DND-41 (cell line): ENCODE results near the gene SCYL3.

Experiments used
- ATAC-seq: fragments of 200-7000 bp; cut with Tn5 transposase; 3 replicates; pipeline ENCODE4 v1.9.1; 2021; ENCODE audit warnings: low read depth; ENCODE audit not compliant: insufficient read depth
- DNase-seq: peaks from one replicate; pipeline ENCODE4 v3.0.0-alpha.2; 2020
- H2AFZ ChIP-seq: 2 replicates; pipeline ENCODE4 v1.6.0; 2012; ENCODE audit warnings: low read depth, low read length
- H3K27ac ChIP-seq: 2 replicates; pipeline ENCODE4 v1.5.1; 2012; ENCODE audit warnings: low read length, inconsistent platforms
- H3K27me3 ChIP-seq: fragments of 200-600 bp; sonication (generic); 2 replicates; pipeline ENCODE4 v1.6.0; 2012; ENCODE audit warnings: low read length, mild to moderate bottlenecking, inconsistent platforms; ENCODE audit not compliant: insufficient read depth, poor library complexity
- H3K36me3 ChIP-seq: 2 replicates; pipeline ENCODE4 v1.5.1; 2012; ENCODE audit warnings: low read length, inconsistent platforms; ENCODE audit not compliant: insufficient read depth
- H3K4me1 ChIP-seq: 2 replicates; pipeline ENCODE4 v1.5.1; 2012; ENCODE audit warnings: mild to moderate bottlenecking, low read length; ENCODE audit not compliant: insufficient read depth
- H3K4me2 ChIP-seq: 2 replicates; pipeline ENCODE4 v1.6.0; 2012; ENCODE audit warnings: mild to moderate bottlenecking, moderate library complexity, low read length, inconsistent platforms; ENCODE audit not compliant: insufficient read depth
- H3K4me3 ChIP-seq, 2 experiments: fragments of 200-600 bp in 1 of 2; shearing (Covaris generic) in 1 of 2; 2 replicates each; pipeline ENCODE4 v1.5.1; 2012 to 2016; ENCODE audit warnings: inconsistent platforms in 2 of 2, low read length in 2 of 2, mild to moderate bottlenecking in 2 of 2, low read depth in 1 of 2, moderate library complexity in 1 of 2
- H3K79me2 ChIP-seq: 2 replicates; pipeline ENCODE4 v1.6.0; 2012; ENCODE audit warnings: low read length, inconsistent platforms; ENCODE audit not compliant: insufficient read depth
- H3K9ac ChIP-seq: 2 replicates; pipeline ENCODE4 v1.6.0; 2012; ENCODE audit warnings: low read depth, mild to moderate bottlenecking, inconsistent platforms, low read length, moderate library complexity
- H3K9me3 ChIP-seq: 2 replicates; pipeline ENCODE4 v1.5.1; 2012; ENCODE audit warnings: low read length, moderate library complexity, mild to moderate bottlenecking, inconsistent platforms; ENCODE audit not compliant: insufficient read depth, severe bottlenecking
- H4K20me1 ChIP-seq: 2 replicates; pipeline ENCODE4 v1.6.0; 2012; ENCODE audit warnings: low read length; ENCODE audit not compliant: insufficient read depth
- CTCF ChIP-seq: IDR thresholded peaks from 2 replicates; pipeline ENCODE4 v1.5.1; 2012; ENCODE audit warnings: borderline replicate concordance, low read length, moderate library complexity, mild to moderate bottlenecking; ENCODE audit not compliant: poor library complexity, severe bottlenecking; ENCODE audit errors: extremely low read depth
- EZH2 ChIP-seq: IDR thresholded peaks from 3 replicates; pipeline ENCODE4 v1.6.1; 2012; ENCODE audit warnings: borderline replicate concordance, low read depth, mild to moderate bottlenecking, moderate library complexity, low read length, inconsistent platforms; ENCODE audit not compliant: severe bottlenecking

SCYL3 gene

GRCh38 chr1:169836198-169836597 is 57.5 kb downstream of the SCYL3 start:
- peaks cover 94% of the 10 kb centered on the region for H3K36me3 ChIP-seq
- H2AFZ ChIP-seq: no peak overlapping the region
- no peaks in the 10 kb centered on the region for H3K27me3 ChIP-seq

GRCh38 chr1:169835647-169836046 is 58.0 kb downstream of the SCYL3 start:
- Histone ChIP-seq H3K4me2 (no peak overlapping the region), H3K4me3 (no peak overlapping the region), H3K9ac (no peak overlapping the region), H3K27me3 (no peaks in the 10 kb centered on the region), H3K79me2 (peaks cover 33% of the 10 kb centered on the region), H4K20me1 (peaks cover 2% of the 10 kb centered on the region; the same call in 1 of the 2 replicates), H3K36me3 (peaks cover 94% of the 10 kb centered on the region), H3K9me3 (no peaks in the 10 kb centered on the region), H2AFZ (no peak overlapping the region), H3K27ac (no peak overlapping the region), H3K4me1 (no peaks in the 10 kb centered on the region)
- DNase-seq: no peak
- TF ChIP-seq EZH2 (no peak), CTCF (no peak)
- ATAC-seq: no peak

More at GRCh38 chr1:169836198-169836597, 57.5 kb downstream of the SCYL3 start:
- Histone ChIP-seq H3K79me2 (peaks cover 38% of the 10 kb centered on the region), H3K9me3 (no peaks in the 10 kb centered on the region), H4K20me1 (peaks cover 2% of the 10 kb centered on the region; the same call in 1 of the 2 replicates), H3K4me2 (no peak overlapping the region), H3K4me3 (no peak overlapping the region), H3K27ac (no peak overlapping the region), H3K4me1 (no peaks in the 10 kb centered on the region), H3K9ac (no peak overlapping the region)
- ATAC-seq: no peak
- DNase-seq: no peak
- TF ChIP-seq CTCF (no peak), EZH2 (no peak)

- no peak overlapping the region for H3K4me3 ChIP-seq
- H3K9ac ChIP-seq: no peak overlapping the region
- H3K79me2 ChIP-seq: peaks cover 26% of the 10 kb centered on the region
- TF ChIP-seq EZH2 (no peak), CTCF (no peak)
- no peaks in the 10 kb centered on the region for H3K27me3 ChIP-seq
- no peaks in the 10 kb centered on the region for H3K4me1 ChIP-seq
- H3K9me3 ChIP-seq: no peaks in the 10 kb centered on the region
- no peak overlapping the region for H2AFZ ChIP-seq
- no peak overlapping the region for H3K27ac ChIP-seq
- no peak overlapping the region for H3K4me2 ChIP-seq
- H4K20me1 ChIP-seq: peaks cover 2% of the 10 kb centered on the region; the same call in 1 of the 2 replicates
- DNase-seq: no peak
- H3K36me3 ChIP-seq: peaks cover 97% of the 10 kb centered on the region
- no peak for ATAC-seq
These were observed 58.8 kb downstream of the SCYL3 start for GRCh38 chr1:169834869-169835268.
